Common myeloid progenitor, CD34-positive (primary cell): ENCODE measurements around the gene RLF.
A peak's percentile ranks its signal among the peaks of the same experiment; 100 is the strongest.

ENCODE experiments used
- CTCF ChIA-PET: fragments of 350-600 bp; sonication (Branson Sonifier 250); formaldehyde crosslinking; loops from one replicate; lab custom pipeline; 2021; ENCODE audit warnings: antibody characterized with exemption; lab: Charles Lee
- POLR2A ChIA-PET: fragments of 350-600 bp; sonication (Branson Sonifier 250); formaldehyde crosslinking; loops from one replicate; lab custom pipeline; 2021; ENCODE audit warnings: antibody characterized with exemption; lab: Charles Lee
- DNase-seq, 3 donors: peaks; one replicate each; pipeline versions ENCODE4 v3.0.0 to v3.0.0-alpha.2; 2013
- H3K27ac ChIP-seq, 2 experiments: 1 replicate in 1 of 2; 2 replicates in 1 of 2; pipeline ENCODE4 v1.7.0; 2013; ENCODE audit warnings: inconsistent platforms in 2 of 2, low read length in 2 of 2, mild to moderate bottlenecking in 2 of 2, low read depth in 1 of 2, moderate library complexity in 1 of 2; ENCODE audit not compliant: severe bottlenecking in 2 of 2, insufficient read depth in 1 of 2, poor library complexity in 1 of 2
- H3K27me3 ChIP-seq, 5 experiments: replicated peaks in 2 of 5; 1 replicate in 3 of 5; 2 replicates in 2 of 5; pipeline versions ENCODE4 v1.6.1 to v1.7.0; 2013; ENCODE audit warnings: low read length in 4 of 5, mild to moderate bottlenecking in 2 of 5, moderate library complexity in 2 of 5, inconsistent platforms in 1 of 5; ENCODE audit not compliant: insufficient read depth in 5 of 5, control insufficient read depth in 4 of 5
- H3K36me3 ChIP-seq, 4 experiments: 1 replicate in 2 of 4; 2 replicates in 2 of 4; pipeline versions ENCODE4 v1.6.1 to v1.7.0; 2013; ENCODE audit warnings: low read length in 3 of 4, control low read depth in 1 of 4, mild to moderate bottlenecking in 1 of 4; ENCODE audit not compliant: control insufficient read depth in 4 of 4, insufficient read depth in 4 of 4
- H3K4me1 ChIP-seq, 4 experiments: 1 replicate in 3 of 4; 2 replicates in 1 of 4; pipeline versions ENCODE4 v1.6.1 to v1.7.1; 2013; ENCODE audit warnings: low read length in 3 of 4, mild to moderate bottlenecking in 3 of 4, control low read depth in 1 of 4, inconsistent platforms in 1 of 4, moderate library complexity in 1 of 4; ENCODE audit not compliant: control insufficient read depth in 4 of 4, insufficient read depth in 4 of 4; ENCODE audit errors: control extremely low read depth in 1 of 4
- H3K4me3 ChIP-seq, 7 experiments: 1 replicate in 4 of 7; 2 replicates in 3 of 7; pipeline versions ENCODE4 v1.5.1 to v1.7.0; 2013; ENCODE audit warnings: mild to moderate bottlenecking in 7 of 7, low read length in 6 of 7, moderate library complexity in 6 of 7, inconsistent platforms in 2 of 7, low read depth in 2 of 7, control low read depth in 1 of 7; ENCODE audit not compliant: insufficient read depth in 4 of 7, control insufficient read depth in 1 of 7; ENCODE audit errors: extremely low read depth in 1 of 7
- H3K9me3 ChIP-seq, 5 experiments: 1 replicate in 4 of 5; 2 replicates in 1 of 5; pipeline versions ENCODE4 v1.6.1 to v1.7.1; 2013; ENCODE audit warnings: low read length in 4 of 5, mild to moderate bottlenecking in 2 of 5, inconsistent platforms in 1 of 5, low read depth in 1 of 5, moderate library complexity in 1 of 5; ENCODE audit not compliant: control insufficient read depth in 4 of 5, insufficient read depth in 2 of 5; ENCODE audit errors: control extremely low read depth in 1 of 5
- WGBS: methylation state at CpG from one replicate; pipeline ENCODE4 v1.1.5; 2013; ENCODE audit not compliant: insufficient coverage; 5-methylcytosine and 5-hydroxymethylcytosine counted together

RLF gene

GRCh38 chr1:40133312-40133665, 27.9 kb upstream of the RLF start:
- no peaks in the 10 kb centered on the region for H3K27me3 ChIP-seq
- no peak overlapping the region for H3K4me3 ChIP-seq
- CTCF ChIA-PET: interaction anchor here (2.4 to 4.9 kb wide), 2 partner anchors 10 to 205 kb away, joined by 5 to 22 read pairs; no protein-coding TSS in a partner anchor
- 93% methylated on average over 19 of the region's 21 CpGs for WGBS
- no peak for DNase-seq
- H3K4me1 ChIP-seq: peaks cover 0 to 11% (median 9%) of the 10 kb centered on the region in 4 experiments
- H3K9me3 ChIP-seq: peaks cover 0 to 3% (median 0%) of the 10 kb centered on the region in 5 experiments
- POLR2A ChIA-PET: no interaction called here
- H3K27ac ChIP-seq: no peak overlapping the region
- H3K36me3 ChIP-seq: no peaks in the 10 kb centered on the region

- DNase-seq: no peak
- 80% methylated on average over 1 of the region's 2 CpGs for WGBS
- ChIA-PET CTCF (interaction anchor here (0.6 to 4.9 kb wide), 2 partner anchors 9 to 302 kb away, joined by 3 to 22 read pairs; no protein-coding TSS in a partner anchor), POLR2A (no interaction called here)
- H3K4me3 ChIP-seq: no peak overlapping the region
- H3K27me3 ChIP-seq: no peaks in the 10 kb centered on the region
- peaks cover 0 to 11% (median 9%) of the 10 kb centered on the region in 4 experiments for H3K4me1 ChIP-seq
- H3K27ac ChIP-seq: no peak overlapping the region
- H3K36me3 ChIP-seq: no peaks in the 10 kb centered on the region
- peaks cover 0 to 3% (median 0%) of the 10 kb centered on the region in 5 experiments for H3K9me3 ChIP-seq
Measured at GRCh38 chr1:40133839-40134238, 27.3 kb upstream of the RLF start.

GRCh38 chr1:40140211-40140973, 20.8 kb upstream of the RLF start:
- Histone ChIP-seq H3K27me3 (peaks cover 0 to 5% (median 2%) of the 10 kb centered on the region in 5 experiments), H3K9me3 (no peaks in the 10 kb centered on the region), H3K4me1 (no peaks in the 10 kb centered on the region), H3K4me3 (no peak overlapping the region), H3K27ac (no peak overlapping the region), H3K36me3 (no peaks in the 10 kb centered on the region)
- 75% methylated on average over 1 of the region's 7 CpGs for WGBS
- POLR2A ChIA-PET: no interaction called here
- CTCF ChIA-PET: interaction anchor here (1.5 to 5.8 kb wide), 4 partner anchors 13 to 265 kb away, joined by 4 to 57 read pairs (median 16); no protein-coding TSS in a partner anchor
- peak in 1 of 3 donors; percentile 25 for DNase-seq

GRCh38 chr1:40141878-40142535, 19.2 kb upstream of the RLF start:
- 100% methylated on average over 1 of the region's 2 CpGs for WGBS
- ChIA-PET CTCF (interaction anchor here (1.0 to 5.8 kb wide), 15 partner anchors 9 to 296 kb away, joined by 3 to 57 read pairs (median 5); no protein-coding TSS in a partner anchor), POLR2A (no interaction called here)
- Histone ChIP-seq H3K27me3 (peaks cover 0 to 7% (median 2%) of the 10 kb centered on the region in 5 experiments), H3K4me1 (no peaks in the 10 kb centered on the region), H3K36me3 (no peaks in the 10 kb centered on the region), H3K4me3 (no peak overlapping the region), H3K9me3 (no peaks in the 10 kb centered on the region), H3K27ac (no peak overlapping the region)
- DNase-seq: no peak

GRCh38 chr1:40143891-40144575, 17.2 kb upstream of the RLF start:
- ChIA-PET CTCF (interaction anchor here (0.7 to 5.8 kb wide), 39 partner anchors 10 to 294 kb away, joined by 3 to 57 read pairs (median 4); no protein-coding TSS in a partner anchor), POLR2A (no interaction called here)
- Histone ChIP-seq H3K27me3 (peaks cover 0 to 7% (median 2%) of the 10 kb centered on the region in 5 experiments), H3K4me3 (no peak overlapping the region), H3K36me3 (no peaks in the 10 kb centered on the region), H3K9me3 (no peaks in the 10 kb centered on the region), H3K27ac (no peak overlapping the region), H3K4me1 (no peaks in the 10 kb centered on the region)
- DNase-seq: peak; percentile 75 to 82 (median 78)
- 2% methylated on average over 6 of the region's 7 CpGs for WGBS

- ChIA-PET POLR2A (interaction anchor here (0.6 to 0.8 kb wide), 2 partner anchors 140 to 167 kb away, joined by 3 to 5 read pairs; no protein-coding TSS in a partner anchor), CTCF (interaction anchor here (1.1 to 6.4 kb wide), 16 partner anchors 9 to 254 kb away, joined by 3 to 81 read pairs (median 8); partner anchors contain the start of genes COL9A2 and RLF)
- no peaks in the 10 kb centered on the region for H3K27me3 ChIP-seq
- WGBS: 100% methylated on average over 1 of the region's 6 CpGs
- no peak overlapping the region for H3K27ac ChIP-seq
- no peaks in the 10 kb centered on the region for H3K9me3 ChIP-seq
- peaks cover 12 to 28% (median 27%) of the 10 kb centered on the region in 4 experiments for H3K4me1 ChIP-seq
- no peaks in the 10 kb centered on the region for H3K36me3 ChIP-seq
- DNase-seq: no peak
- no peak overlapping the region for H3K4me3 ChIP-seq
Measured at GRCh38 chr1:40151457-40152079, 9.6 kb upstream of the RLF start.
